HepG2 (cell line): ENCODE data around the gene RCCD1. TPM values are rescaled to one million over a fixed set of nuclear protein-coding genes. Genes with fewer than 3 reads are reported as not detected.

Source experiments
- HDAC1 ChIP-seq: sonication (generic); formaldehyde crosslinking; IDR thresholded peaks from 2 replicates; pipeline ENCODE4 v1.5.1; 2020; ENCODE audit warnings: mild to moderate bottlenecking, missing genetic modification reagents
- HNRNPK ChIP-seq: fragments of 200-400 bp; formaldehyde crosslinking; IDR thresholded peaks from 2 replicates; pipeline ENCODE4 v1.6.1; 2018; ENCODE audit warnings: low read length, low read depth, moderate library complexity, mild to moderate bottlenecking; ENCODE audit not compliant: poor library complexity, severe bottlenecking
- KLF12 ChIP-seq: sonication (generic); formaldehyde crosslinking; IDR thresholded peaks from 2 replicates; pipeline ENCODE4 v1.4.0; 2020; ENCODE audit warnings: missing genetic modification reagents, borderline replicate concordance
- POLR2A ChIP-seq, 2 experiments: IDR thresholded peaks; 2 replicates each; pipeline ENCODE4 v1.6.1; 2011; ENCODE audit warnings: low read depth in 2 of 2, low read length in 2 of 2, mild to moderate bottlenecking in 1 of 2, moderate library complexity in 1 of 2; ENCODE audit not compliant: insufficient read depth in 1 of 2
- RBM39 ChIP-seq: fragments of 200-400 bp; formaldehyde crosslinking; IDR thresholded peaks from one replicate; pipeline ENCODE4 v1.6.1; 2018; ENCODE audit warnings: antibody characterized with exemption, mild to moderate bottlenecking, low read depth, low read length; ENCODE audit not compliant: poor library complexity, severe bottlenecking
- SMC3 ChIP-seq: IDR thresholded peaks from 2 replicates; pipeline ENCODE4 v1.6.1; 2011; ENCODE audit warnings: low read length, improper control_type of control experiment
- SPEN ChIP-seq: sonication (generic); formaldehyde crosslinking; IDR thresholded peaks from 2 replicates; pipeline ENCODE4 v1.5.1; 2020; ENCODE audit warnings: low read depth, mild to moderate bottlenecking, missing genetic modification reagents
- ZFP36 ChIP-seq: fragments of 150-350 bp; IDR thresholded peaks from 2 replicates; pipeline ENCODE4 v1.6.1; 2018; ENCODE audit warnings: borderline replicate concordance, low read length, low read depth; ENCODE audit not compliant: partially characterized antibody
- ZFP91 ChIP-seq: sonication (generic); formaldehyde crosslinking; IDR thresholded peaks from 2 replicates; pipeline ENCODE4 v1.9.0; 2022; ENCODE audit warnings: missing genetic modification reagents, mild to moderate bottlenecking, borderline replicate concordance
- ZNF3 ChIP-seq: IDR thresholded peaks from 2 replicates; pipeline ENCODE4 v1.7.0; 2017; ENCODE audit warnings: inconsistent platforms
- ZNF550 ChIP-seq: sonication (generic); formaldehyde crosslinking; IDR thresholded peaks from 2 replicates; pipeline ENCODE4 v1.4.0; 2020; ENCODE audit warnings: mild to moderate bottlenecking, missing genetic modification reagents, borderline replicate concordance
- ZNF7 ChIP-seq: IDR thresholded peaks from 2 replicates; pipeline ENCODE4 v1.6.1; 2016; ENCODE audit warnings: missing biosample characterization, missing genetic modification reagents
- ZNF709 ChIP-seq: sonication (generic); formaldehyde crosslinking; IDR thresholded peaks from 2 replicates; pipeline ENCODE4 v1.5.0; 2020; ENCODE audit warnings: mild to moderate bottlenecking, missing genetic modification reagents
- ZNF724P ChIP-seq: sonication (generic); formaldehyde crosslinking; IDR thresholded peaks from 2 replicates; pipeline ENCODE4 v1.8.0; 2022; ENCODE audit warnings: missing genetic modification reagents, borderline replicate concordance
- ZNF782 ChIP-seq: sonication (generic); formaldehyde crosslinking; IDR thresholded peaks from 2 replicates; pipeline ENCODE4 v1.4.0; 2020; ENCODE audit warnings: missing genetic modification reagents, mild to moderate bottlenecking, borderline replicate concordance
- ZZZ3 ChIP-seq: sonication (generic); formaldehyde crosslinking; IDR thresholded peaks from 2 replicates; pipeline ENCODE4 v1.4.0; 2020; ENCODE audit warnings: missing genetic modification reagents, mild to moderate bottlenecking, borderline replicate concordance
- polyA plus RNA-seq, 8 experiments: library from polyadenylated mRNA; depleted of rRNA in 3 of 8; stranded (reverse) in 7 of 8; unstranded in 1 of 8; fragments of >200 nt; fragmentation: Illumina TruSeq in 4 of 8; extraction: Trizol in 4 of 8; gene quantifications; 2 replicates each; pipeline versions ENCODE4 v1.2.1 to v1.2.3, GENCODE V29; 2011 to 2016; ENCODE audit warnings: low read depth in 4 of 8, missing spikeins in 1 of 8, mixed read lengths in 1 of 8; ENCODE audit not compliant: insufficient read depth in 1 of 8
- total RNA-seq, 5 experiments: library from RNA; depleted of rRNA; stranded (reverse); fragments of >200 nt; fragmentation: Illumina TruSeq; extraction: Trizol; gene quantifications; 2 replicates each; pipeline ENCODE4 v1.2.3, GENCODE V29; 2016; ENCODE audit warnings: low read depth in 1 of 5
- TF ChIP-seq, protein P1 (sequence below): sonication (generic); formaldehyde crosslinking; conservative IDR thresholded peaks from 2 replicates; pipeline ENCODE4 v1.8.0; 2022; ENCODE audit warnings: mild to moderate bottlenecking, moderate library complexity, missing genetic modification reagents
- TF ChIP-seq, protein P2 (sequence below): sonication (generic); formaldehyde crosslinking; IDR thresholded peaks from 2 replicates; pipeline ENCODE4 v1.4.0; 2020; ENCODE audit warnings: mild to moderate bottlenecking, missing genetic modification reagents
- TF ChIP-seq, protein P3 (sequence below): sonication (generic); formaldehyde crosslinking; IDR thresholded peaks from 2 replicates; pipeline ENCODE4 v1.4.0; 2020; ENCODE audit warnings: missing genetic modification reagents

RCCD1 gene
- total and polyA plus RNA-seq, 2 of the 13 experiments (the other 11 are each of a cell fraction or from before 2014, with no cell fraction given), result 14.1 to 15.1 TPM

GRCh38 chr15:90994417-90995311 is 40.0 kb downstream of the RCCD1 start, which contains the start of gene PRC1 (continued):
- peak; percentile 75; the same call in 1 of the 2 replicates for TF ChIP-seq ZFP91 (CRISPR knock-in tag)
- TF ChIP-seq SMC3, result no peak
- peak; percentile 43 for TF ChIP-seq RBM39
- TF ChIP-seq, protein P1, sequence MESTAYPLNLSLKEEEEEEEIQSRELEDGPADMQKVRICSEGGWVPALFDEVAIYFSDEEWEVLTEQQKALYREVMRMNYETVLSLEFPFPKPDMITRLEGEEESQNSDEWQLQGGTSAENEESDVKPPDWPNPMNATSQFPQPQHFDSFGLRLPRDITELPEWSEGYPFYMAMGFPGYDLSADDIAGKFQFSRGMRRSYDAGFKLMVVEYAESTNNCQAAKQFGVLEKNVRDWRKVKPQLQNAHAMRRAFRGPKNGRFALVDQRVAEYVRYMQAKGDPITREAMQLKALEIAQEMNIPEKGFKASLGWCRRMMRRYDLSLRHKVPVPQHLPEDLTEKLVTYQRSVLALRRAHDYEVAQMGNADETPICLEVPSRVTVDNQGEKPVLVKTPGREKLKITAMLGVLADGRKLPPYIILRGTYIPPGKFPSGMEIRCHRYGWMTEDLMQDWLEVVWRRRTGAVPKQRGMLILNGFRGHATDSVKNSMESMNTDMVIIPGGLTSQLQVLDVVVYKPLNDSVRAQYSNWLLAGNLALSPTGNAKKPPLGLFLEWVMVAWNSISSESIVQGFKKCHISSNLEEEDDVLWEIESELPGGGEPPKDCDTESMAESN, result peak; percentile 76
- 0 out of 2 replicates have a peak, but pooled peaks have one; percentile 58 for TF ChIP-seq ZNF709 (CRISPR knock-in tag)
- TF ChIP-seq HDAC1 (CRISPR knock-in tag), result peak; percentile 94
- peak; percentile 58; the same call in 1 of the 2 replicates for TF ChIP-seq ZNF724P
- TF ChIP-seq ZNF550 (CRISPR knock-in tag), result no peak
- TF ChIP-seq SPEN (CRISPR knock-in tag), result peak; percentile 89
- no peak; the same call in 1 of the 2 replicates for TF ChIP-seq KLF12
- no peak; the same call in 1 of the 2 replicates for TF ChIP-seq ZZZ3 (CRISPR knock-in tag)
- TF ChIP-seq HNRNPK, result peak; percentile 33
- TF ChIP-seq, protein P2, sequence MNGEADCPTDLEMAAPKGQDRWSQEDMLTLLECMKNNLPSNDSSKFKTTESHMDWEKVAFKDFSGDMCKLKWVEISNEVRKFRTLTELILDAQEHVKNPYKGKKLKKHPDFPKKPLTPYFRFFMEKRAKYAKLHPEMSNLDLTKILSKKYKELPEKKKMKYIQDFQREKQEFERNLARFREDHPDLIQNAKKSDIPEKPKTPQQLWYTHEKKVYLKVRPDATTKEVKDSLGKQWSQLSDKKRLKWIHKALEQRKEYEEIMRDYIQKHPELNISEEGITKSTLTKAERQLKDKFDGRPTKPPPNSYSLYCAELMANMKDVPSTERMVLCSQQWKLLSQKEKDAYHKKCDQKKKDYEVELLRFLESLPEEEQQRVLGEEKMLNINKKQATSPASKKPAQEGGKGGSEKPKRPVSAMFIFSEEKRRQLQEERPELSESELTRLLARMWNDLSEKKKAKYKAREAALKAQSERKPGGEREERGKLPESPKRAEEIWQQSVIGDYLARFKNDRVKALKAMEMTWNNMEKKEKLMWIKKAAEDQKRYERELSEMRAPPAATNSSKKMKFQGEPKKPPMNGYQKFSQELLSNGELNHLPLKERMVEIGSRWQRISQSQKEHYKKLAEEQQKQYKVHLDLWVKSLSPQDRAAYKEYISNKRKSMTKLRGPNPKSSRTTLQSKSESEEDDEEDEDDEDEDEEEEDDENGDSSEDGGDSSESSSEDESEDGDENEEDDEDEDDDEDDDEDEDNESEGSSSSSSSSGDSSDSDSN (CRISPR knock-in tag), result peak; percentile 87
- TF ChIP-seq, protein P3, sequence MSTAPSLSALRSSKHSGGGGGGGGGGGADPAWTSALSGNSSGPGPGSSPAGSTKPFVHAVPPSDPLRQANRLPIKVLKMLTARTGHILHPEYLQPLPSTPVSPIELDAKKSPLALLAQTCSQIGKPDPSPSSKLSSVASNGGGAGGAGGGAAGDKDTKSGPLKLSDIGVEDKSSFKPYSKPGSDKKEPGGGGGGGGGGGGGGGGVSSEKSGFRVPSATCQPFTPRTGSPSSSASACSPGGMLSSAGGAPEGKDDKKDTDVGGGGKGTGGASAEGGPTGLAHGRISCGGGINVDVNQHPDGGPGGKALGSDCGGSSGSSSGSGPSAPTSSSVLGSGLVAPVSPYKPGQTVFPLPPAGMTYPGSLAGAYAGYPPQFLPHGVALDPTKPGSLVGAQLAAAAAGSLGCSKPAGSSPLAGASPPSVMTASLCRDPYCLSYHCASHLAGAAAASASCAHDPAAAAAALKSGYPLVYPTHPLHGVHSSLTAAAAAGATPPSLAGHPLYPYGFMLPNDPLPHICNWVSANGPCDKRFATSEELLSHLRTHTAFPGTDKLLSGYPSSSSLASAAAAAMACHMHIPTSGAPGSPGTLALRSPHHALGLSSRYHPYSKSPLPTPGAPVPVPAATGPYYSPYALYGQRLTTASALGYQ (CRISPR knock-in tag), result no peak
- peak; percentile 60 to 87 for TF ChIP-seq POLR2A (IDR thresholded peaks at IDR 0.05; ENCODE audit: insufficient read depth in 1 of 2, low read depth in 2 of 2, low read length in 2 of 2)
- peak; percentile 88; the same call in 1 of the 2 replicates for TF ChIP-seq ZNF782 (CRISPR knock-in tag)
- no peak for TF ChIP-seq ZNF7 (CRISPR knock-in tag)
- no peak for TF ChIP-seq ZNF3 (CRISPR knock-in tag)
- no peak for TF ChIP-seq ZFP36
